HepG2 (cell line): ENCODE measurements around the gene COA7. TPM values are rescaled to one million over a fixed set of nuclear protein-coding genes. Genes with fewer than 3 reads are reported as not detected.

Experiments used
- ARNT ChIP-seq: fragments of 450-650 bp; IDR thresholded peaks from 2 replicates; pipeline ENCODE4 v1.6.1; 2017
- ASH2L ChIP-seq: fragments of 300-600, 200-600 bp; sonication (generic); IDR thresholded peaks from 2 replicates; pipeline ENCODE4 v1.7.0; 2017; ENCODE audit warnings: low read depth, mild to moderate bottlenecking, moderate library complexity, mixed read lengths, low read length; ENCODE audit not compliant: insufficient read length
- CEBPG ChIP-seq: IDR thresholded peaks from 2 replicates; pipeline ENCODE4 v1.6.1; 2016
- DBP ChIP-seq: sonication (generic); formaldehyde crosslinking; IDR thresholded peaks from 2 replicates; pipeline ENCODE4 v1.4.0; 2020; ENCODE audit warnings: missing genetic modification reagents; ENCODE audit errors: not compliant biosample characterization
- HDAC2 ChIP-seq: sonication (generic); formaldehyde crosslinking; IDR thresholded peaks from 2 replicates; pipeline ENCODE4 v1.4.0; 2020; ENCODE audit warnings: missing genetic modification reagents
- HOMEZ ChIP-seq: IDR thresholded peaks from 2 replicates; pipeline ENCODE4 v1.6.1; 2016; ENCODE audit warnings: low read depth
- NFE2L1 ChIP-seq: sonication (generic); formaldehyde crosslinking; IDR thresholded peaks from 2 replicates; pipeline ENCODE4 v1.4.0; 2020; ENCODE audit warnings: missing genetic modification reagents, mild to moderate bottlenecking, borderline replicate concordance
- PBX2 ChIP-seq: IDR thresholded peaks from 2 replicates; pipeline ENCODE4 v1.6.1; 2016; ENCODE audit warnings: control low read depth
- PHF8 ChIP-seq: sonication (generic); formaldehyde crosslinking; IDR thresholded peaks from 2 replicates; pipeline ENCODE4 v1.5.0; 2020; ENCODE audit warnings: missing genetic modification reagents
- SOX5 ChIP-seq: IDR thresholded peaks from 2 replicates; pipeline ENCODE4 v1.6.1; 2016; ENCODE audit warnings: borderline replicate concordance
- SP140L ChIP-seq: sonication (generic); formaldehyde crosslinking; IDR thresholded peaks from 2 replicates; pipeline ENCODE4 v1.4.0; 2020; ENCODE audit warnings: missing genetic modification reagents, borderline replicate concordance
- SP5 ChIP-seq: IDR thresholded peaks from 2 replicates; pipeline ENCODE4 v1.6.1; 2016; ENCODE audit warnings: low read depth, borderline replicate concordance
- SRSF4 ChIP-seq: fragments of 200-400 bp; formaldehyde crosslinking; IDR thresholded peaks from one replicate; pipeline ENCODE4 v1.6.1; 2018; ENCODE audit warnings: mild to moderate bottlenecking, low read depth, low read length, moderate library complexity; ENCODE audit not compliant: poor library complexity, severe bottlenecking
- THYN1 ChIP-seq: sonication (generic); formaldehyde crosslinking; IDR thresholded peaks from 2 replicates; pipeline ENCODE4 v1.8.1; 2023; ENCODE audit warnings: low read depth, mild to moderate bottlenecking, moderate library complexity, missing genetic modification reagents, borderline replicate concordance
- U2AF2 ChIP-seq: fragments of 200-400 bp; formaldehyde crosslinking; IDR thresholded peaks from 2 replicates; pipeline ENCODE4 v1.6.1; 2017; ENCODE audit warnings: low read depth, mild to moderate bottlenecking, low read length
- UBTF ChIP-seq: sonication (generic); formaldehyde crosslinking; IDR thresholded peaks from 2 replicates; pipeline ENCODE4 v1.4.0; 2020; ENCODE audit warnings: mild to moderate bottlenecking, missing genetic modification reagents
- WIZ ChIP-seq: sonication (generic); formaldehyde crosslinking; IDR thresholded peaks from 2 replicates; pipeline ENCODE4 v1.5.1; 2020; ENCODE audit warnings: mild to moderate bottlenecking, missing genetic modification reagents
- YY1 ChIP-seq: IDR thresholded peaks from 2 replicates; pipeline ENCODE4 v1.6.1; 2011; ENCODE audit warnings: low read length, low read depth, moderate library complexity, mild to moderate bottlenecking; ENCODE audit not compliant: insufficient read depth, insufficient replicate concordance
- ZBTB1 ChIP-seq: sonication (generic); formaldehyde crosslinking; IDR thresholded peaks from 2 replicates; pipeline ENCODE4 v1.4.0; 2020; ENCODE audit warnings: missing genetic modification reagents, borderline replicate concordance
- ZFYVE20 ChIP-seq: sonication (generic); formaldehyde crosslinking; IDR thresholded peaks from 2 replicates; pipeline ENCODE4 v1.8.0; 2023; ENCODE audit warnings: low read depth, mild to moderate bottlenecking, moderate library complexity, missing genetic modification reagents, borderline replicate concordance
- ZNF136 ChIP-seq: sonication (generic); formaldehyde crosslinking; IDR thresholded peaks from 2 replicates; pipeline ENCODE4 v1.8.1; 2022; ENCODE audit warnings: low read depth, mild to moderate bottlenecking, moderate library complexity, missing genetic modification reagents
- ZNF451 ChIP-seq: sonication (generic); formaldehyde crosslinking; IDR thresholded peaks from 2 replicates; pipeline ENCODE4 v1.5.0; 2020; ENCODE audit warnings: mild to moderate bottlenecking, missing genetic modification reagents
- ZNF670 ChIP-seq: sonication (generic); formaldehyde crosslinking; IDR thresholded peaks from 2 replicates; pipeline ENCODE4 v1.8.0; 2022; ENCODE audit warnings: mild to moderate bottlenecking, missing genetic modification reagents, borderline replicate concordance
- ZNF7 ChIP-seq: IDR thresholded peaks from 2 replicates; pipeline ENCODE4 v1.6.1; 2016; ENCODE audit warnings: missing biosample characterization, missing genetic modification reagents
- polyA plus RNA-seq, 8 experiments: library from polyadenylated mRNA; depleted of rRNA in 3 of 8; stranded (reverse) in 7 of 8; unstranded in 1 of 8; fragments of >200 nt; fragmentation: Illumina TruSeq in 4 of 8; extraction: Trizol in 4 of 8; gene quantifications; 2 replicates each; pipeline versions ENCODE4 v1.2.1 to v1.2.3, GENCODE V29; 2011 to 2016; ENCODE audit warnings: low read depth in 4 of 8, missing spikeins in 1 of 8, mixed read lengths in 1 of 8; ENCODE audit not compliant: insufficient read depth in 1 of 8
- total RNA-seq, 5 experiments: library from RNA; depleted of rRNA; stranded (reverse); fragments of >200 nt; fragmentation: Illumina TruSeq; extraction: Trizol; gene quantifications; 2 replicates each; pipeline ENCODE4 v1.2.3, GENCODE V29; 2016; ENCODE audit warnings: low read depth in 1 of 5

COA7 gene
- total and polyA plus RNA-seq, 2 of the 13 experiments (the other 11 are each of a cell fraction or from before 2014, with no cell fraction given) = 12.3 to 30.4 TPM

- peak; percentile 63; the same call in 1 of the 2 replicates for TF ChIP-seq SP5 (CRISPR knock-in tag)
- no peak for TF ChIP-seq HOMEZ (CRISPR knock-in tag)
- no peak for TF ChIP-seq THYN1 (CRISPR knock-in tag)
- TF ChIP-seq PBX2 (CRISPR knock-in tag) = no peak
- peak; percentile 90 for TF ChIP-seq YY1
- TF ChIP-seq SRSF4 = no peak
- TF ChIP-seq ARNT = no peak
- peak; percentile 92 for TF ChIP-seq WIZ (CRISPR knock-in tag)
- TF ChIP-seq PHF8 = peak; percentile 87
- no peak for TF ChIP-seq DBP (CRISPR knock-in tag)
- no peak; the same call in 1 of the 2 replicates for TF ChIP-seq CEBPG (CRISPR knock-in tag)
- TF ChIP-seq ZFYVE20 = no peak
- TF ChIP-seq ZNF670 = peak; percentile 90; the same call in 1 of the 2 replicates
- TF ChIP-seq SP140L (CRISPR knock-in tag) = no peak
- TF ChIP-seq SOX5 (CRISPR knock-in tag) = peak; percentile 39
- TF ChIP-seq ZBTB1 (CRISPR knock-in tag) = no peak
- peak; percentile 80 for TF ChIP-seq ZNF451
- no peak for TF ChIP-seq U2AF2
- TF ChIP-seq UBTF (CRISPR knock-in tag) = peak; percentile 66; the same call in 1 of the 2 replicates
- TF ChIP-seq ZNF136 (CRISPR knock-in tag) = peak; percentile 89; the same call in 1 of the 2 replicates
- TF ChIP-seq HDAC2 = peak; percentile 67
- 0 out of 2 replicates have a peak, but pooled peaks have one; percentile 12 for TF ChIP-seq ZNF7 (CRISPR knock-in tag)
- 0 out of 2 replicates have a peak, but pooled peaks have one; percentile 29 for TF ChIP-seq NFE2L1 (CRISPR knock-in tag)
- peak; percentile 76 for TF ChIP-seq ASH2L
Observed at GRCh38 chr1:52697795-52698674, at the start of gene COA7 (continued).
